ENCODE measurements around the gene TNFRSF8. TPM values are rescaled to one million over a fixed set of nuclear protein-coding genes. Genes with fewer than 3 reads are reported as not detected.

The TNFRSF8 gene
- total RNA-seq, 4 donors from 2014 or later = 0.84 to 4.9 (median 1.8) TPM; not detected in 1

DNA sequence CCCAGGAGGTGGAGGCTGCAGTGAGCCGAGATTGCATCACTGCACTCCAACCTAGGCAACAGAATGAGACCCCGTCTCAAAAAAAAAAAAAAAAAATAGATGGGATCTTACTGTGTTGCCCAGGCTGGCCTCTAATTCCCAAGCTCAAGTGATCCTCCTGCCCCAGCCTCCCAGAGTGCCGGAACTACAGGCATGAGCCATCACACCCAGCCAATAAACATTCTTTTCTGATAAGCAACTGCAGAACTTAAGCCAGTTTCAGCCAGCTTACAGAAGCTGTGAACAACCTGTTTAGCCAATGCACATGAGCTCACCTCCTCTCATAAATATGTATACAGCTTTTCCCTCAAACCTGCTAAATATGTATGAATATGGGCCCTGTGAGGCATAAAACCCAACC, 46.9 kb upstream of the TNFRSF8 start:
- peaks cover 0 to 23% (median under 1%) of the 10 kb centered on the region in 3 donors for H3K36me3 ChIP-seq
- no peak for TF ChIP-seq EP300 (IDR thresholded peaks at IDR 0.05)
- no peak for TF ChIP-seq POLR2A (IDR thresholded peaks at IDR 0.05)
- TF ChIP-seq, protein P1, sequence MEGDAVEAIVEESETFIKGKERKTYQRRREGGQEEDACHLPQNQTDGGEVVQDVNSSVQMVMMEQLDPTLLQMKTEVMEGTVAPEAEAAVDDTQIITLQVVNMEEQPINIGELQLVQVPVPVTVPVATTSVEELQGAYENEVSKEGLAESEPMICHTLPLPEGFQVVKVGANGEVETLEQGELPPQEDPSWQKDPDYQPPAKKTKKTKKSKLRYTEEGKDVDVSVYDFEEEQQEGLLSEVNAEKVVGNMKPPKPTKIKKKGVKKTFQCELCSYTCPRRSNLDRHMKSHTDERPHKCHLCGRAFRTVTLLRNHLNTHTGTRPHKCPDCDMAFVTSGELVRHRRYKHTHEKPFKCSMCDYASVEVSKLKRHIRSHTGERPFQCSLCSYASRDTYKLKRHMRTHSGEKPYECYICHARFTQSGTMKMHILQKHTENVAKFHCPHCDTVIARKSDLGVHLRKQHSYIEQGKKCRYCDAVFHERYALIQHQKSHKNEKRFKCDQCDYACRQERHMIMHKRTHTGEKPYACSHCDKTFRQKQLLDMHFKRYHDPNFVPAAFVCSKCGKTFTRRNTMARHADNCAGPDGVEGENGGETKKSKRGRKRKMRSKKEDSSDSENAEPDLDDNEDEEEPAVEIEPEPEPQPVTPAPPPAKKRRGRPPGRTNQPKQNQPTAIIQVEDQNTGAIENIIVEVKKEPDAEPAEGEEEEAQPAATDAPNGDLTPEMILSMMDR (IDR thresholded peaks at IDR 0.05) = no peak
- peaks cover 0 to 15% (median 7%) of the 10 kb centered on the region in 4 donors for H3K4me1 ChIP-seq
- H3K4me3 ChIP-seq = no peak overlapping the region
- no peak for DNase-seq (ENCODE audit: low spot score in 2 of 2)
- 80 to 95% methylated on average over 3 of the region's 3 CpGs for WGBS, 2 donors
- H3K27ac ChIP-seq = no peak overlapping the region
- no peaks in the 10 kb centered on the region for H3K27me3 ChIP-seq
- no peaks in the 10 kb centered on the region for H3K9me3 ChIP-seq

DNA sequence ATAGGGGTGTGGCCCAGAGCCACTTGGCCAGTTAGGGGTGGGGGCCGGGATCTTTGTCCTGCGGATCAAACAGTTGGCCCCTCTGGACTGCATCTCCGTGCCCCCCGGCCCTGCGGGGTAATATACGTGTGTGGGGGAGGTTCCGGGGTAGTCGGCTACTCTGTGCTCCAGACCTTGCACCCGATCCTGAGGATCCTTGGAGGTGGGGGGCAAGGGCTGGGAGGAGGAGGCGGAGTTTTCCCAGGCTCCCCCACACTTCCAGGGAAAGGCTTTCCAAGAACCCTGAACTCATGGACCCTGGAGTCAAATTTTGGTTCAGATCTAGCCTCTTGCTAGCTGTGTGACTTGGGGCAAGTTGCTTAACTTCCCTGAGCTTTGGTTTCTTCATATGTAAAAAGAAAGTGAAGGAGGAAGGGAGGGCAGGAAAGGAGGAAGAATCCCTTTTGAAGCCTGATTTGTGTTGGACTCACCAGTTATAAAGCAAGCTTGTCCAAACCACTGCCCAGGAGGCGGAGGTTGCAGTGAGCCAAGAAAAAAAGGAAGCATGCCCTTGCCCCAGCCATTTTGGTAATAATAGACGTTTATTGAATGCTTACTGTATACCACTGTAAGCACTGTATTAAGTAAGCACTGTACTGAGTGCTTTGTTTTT, 43.1 kb upstream of the TNFRSF8 start:
- peak overlapping the region; percentile 76 to 89 (median 84) for H3K27ac ChIP-seq
- H3K36me3 ChIP-seq = peaks cover 0 to 37% (median 0%) of the 10 kb centered on the region in 3 donors
- peaks cover 0 to 15% (median 7%) of the 10 kb centered on the region in 4 donors for H3K4me1 ChIP-seq
- H3K27me3 ChIP-seq = no peaks in the 10 kb centered on the region
- H3K4me3 ChIP-seq = peak overlapping the region; percentile 86 to 94 (median 89)
- DNase-seq (ENCODE audit: low spot score in 2 of 2) = no peak
- H3K9me3 ChIP-seq = no peaks in the 10 kb centered on the region
- 8% methylated on average over 10 to 11 of the region's 12 CpGs for WGBS, 2 donors
- TF ChIP-seq, protein P1 (IDR thresholded peaks at IDR 0.05) = no peak
- no peak for TF ChIP-seq EP300 (IDR thresholded peaks at IDR 0.05)
- no peak for TF ChIP-seq POLR2A (IDR thresholded peaks at IDR 0.05)

DNA sequence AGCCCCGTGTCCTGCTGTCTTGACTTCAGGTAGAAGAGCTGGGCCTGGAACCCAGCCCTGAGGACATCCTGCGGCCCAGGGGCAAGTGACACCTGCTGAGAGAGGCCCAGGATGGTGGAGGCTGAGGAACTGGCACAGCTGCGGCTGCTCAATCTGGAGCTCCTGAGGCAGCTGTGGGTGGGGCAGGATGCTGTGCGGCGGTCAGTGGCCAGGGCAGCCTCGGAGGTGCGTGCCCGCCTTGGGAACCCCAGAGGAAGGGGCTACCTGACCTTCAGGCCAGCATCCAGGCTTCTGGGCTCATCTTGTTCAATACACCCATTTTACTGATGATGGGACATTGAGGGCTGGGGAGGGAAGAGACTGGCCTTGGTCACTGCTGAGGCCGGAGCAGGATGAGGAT, 41.5 kb upstream of the TNFRSF8 start:
- no peak for DNase-seq (ENCODE audit: low spot score in 2 of 2)
- Histone ChIP-seq H3K36me3 (peaks cover 0 to 53% (median 2%) of the 10 kb centered on the region in 3 donors), H3K4me1 (peaks cover 0 to 15% (median 7%) of the 10 kb centered on the region in 4 donors), H3K4me3 (no peak overlapping the region), H3K9me3 (no peaks in the 10 kb centered on the region), H3K27me3 (no peaks in the 10 kb centered on the region), H3K27ac (no peak overlapping the region)
- 95 to 96% methylated on average over 8 of the region's 9 CpGs for WGBS, 2 donors
- TF ChIP-seq EP300 (IDR thresholded peaks at IDR 0.05) (no peak), POLR2A (IDR thresholded peaks at IDR 0.05) (no peak)
- TF ChIP-seq, protein P1 (IDR thresholded peaks at IDR 0.05) = no peak

DNA sequence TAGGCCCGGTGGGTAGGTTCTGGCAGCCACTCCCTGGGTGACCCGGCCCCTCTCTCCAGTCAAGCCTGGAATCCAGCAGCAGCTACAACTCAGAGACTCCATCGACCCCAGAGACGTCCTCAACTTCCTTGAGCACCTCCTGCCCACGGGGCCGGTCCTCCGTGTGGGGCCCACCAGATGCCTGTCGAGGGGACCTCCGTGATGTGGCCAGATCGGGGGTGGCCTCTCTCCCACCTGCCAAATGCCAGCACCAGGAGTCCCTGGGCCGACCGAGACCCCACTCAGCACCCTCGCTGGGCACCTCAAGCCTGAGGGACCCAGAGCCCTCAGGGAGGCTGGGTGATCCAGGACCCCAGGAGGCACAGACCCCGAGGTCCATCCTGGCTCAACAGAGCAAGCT, 41.1 kb upstream of the TNFRSF8 start:
- DNase-seq (ENCODE audit: low spot score in 2 of 2) = no peak
- H3K4me1 ChIP-seq = peaks cover 0 to 15% (median 7%) of the 10 kb centered on the region in 4 donors
- H3K36me3 ChIP-seq = peaks cover 0 to 57% (median 2%) of the 10 kb centered on the region in 3 donors
- no peaks in the 10 kb centered on the region for H3K9me3 ChIP-seq
- H3K27ac ChIP-seq = no peak overlapping the region
- TF ChIP-seq POLR2A (IDR thresholded peaks at IDR 0.05) (no peak), EP300 (IDR thresholded peaks at IDR 0.05) (no peak)
- TF ChIP-seq, protein P1 (IDR thresholded peaks at IDR 0.05) = no peak
- no peak overlapping the region for H3K4me3 ChIP-seq
- no peaks in the 10 kb centered on the region for H3K27me3 ChIP-seq
- WGBS, 2 donors = 94 to 100% methylated on average over 1 to 9 of the region's 14 CpGs

DNA sequence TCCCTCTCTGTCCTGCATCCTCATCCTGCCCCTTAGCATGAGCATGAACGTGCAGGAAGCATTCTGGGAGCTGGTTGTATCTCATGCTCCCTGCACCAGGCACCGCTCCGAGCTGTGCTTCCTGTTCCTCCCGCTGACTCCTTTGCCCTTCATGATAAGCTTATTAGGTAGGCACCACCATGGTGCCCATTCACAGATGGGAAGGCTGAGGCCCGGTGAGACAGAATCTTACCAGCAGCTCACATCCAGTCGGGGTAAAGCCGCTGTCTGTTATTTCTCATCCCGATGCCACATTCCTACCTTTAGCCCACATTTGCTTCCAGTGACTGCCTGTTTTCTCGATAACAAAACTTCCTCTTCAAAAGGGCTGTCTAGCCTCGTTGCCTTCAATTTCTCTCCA, 36.5 kb upstream of the TNFRSF8 start:
- no peaks in the 10 kb centered on the region for H3K9me3 ChIP-seq
- peaks cover 3 to 98% (median 6%) of the 10 kb centered on the region in 3 donors for H3K36me3 ChIP-seq
- H3K27ac ChIP-seq = no peak overlapping the region
- H3K27me3 ChIP-seq = no peaks in the 10 kb centered on the region
- whole genome bisulfite sequencing, 2 donors = 87 to 88% methylated on average over 10 of the region's 10 CpGs
- peaks cover 0 to 6% (median 0%) of the 10 kb centered on the region in 4 donors for H3K4me1 ChIP-seq
- H3K4me3 ChIP-seq = no peak overlapping the region
- TF ChIP-seq EP300 (IDR thresholded peaks at IDR 0.05) (no peak), POLR2A (IDR thresholded peaks at IDR 0.05) (no peak)
- TF ChIP-seq, protein P1 (IDR thresholded peaks at IDR 0.05) = no peak
- no peak for DNase-seq (ENCODE audit: low spot score in 2 of 2)
